Uterus (tissue), 4 donors: ENCODE data around the gene OCA2. TPM values are rescaled to one million over a fixed set of nuclear protein-coding genes. Genes with fewer than 3 reads are reported as not detected.

Experiments used
- DNase-seq, 2 donors: peaks; one replicate each; pipeline ENCODE4 v3.0.0-alpha.2; 2019 to 2020
- H3K27ac ChIP-seq, 2 donors: fragments of 200-600 bp; sonication (generic); 1 replicate in 1 of 2; 2 replicates in 1 of 2; pipeline ENCODE4 v1.5.1; 2016 to 2018
- H3K27me3 ChIP-seq, 2 donors: fragments of 200-600 bp; sonication (generic); one replicate each; pipeline ENCODE4 v1.5.1; 2018 to 2019; ENCODE audit warnings: control low read depth in 1 of 2
- H3K36me3 ChIP-seq, 2 donors: fragments of 200-600 bp; sonication (generic); one replicate each; pipeline ENCODE4 v1.5.1; 2019; ENCODE audit warnings: control low read depth in 1 of 2
- H3K4me1 ChIP-seq, 2 donors: fragments of 200-600 bp; sonication (generic); one replicate each; pipeline ENCODE4 v1.5.1; 2018 to 2019; ENCODE audit warnings: control low read depth in 1 of 2
- H3K4me3 ChIP-seq, 2 donors: fragments of 200-600 bp; sonication (generic); 1 replicate in 1 of 2; 2 replicates in 1 of 2; pipeline ENCODE4 v1.5.1; 2018 to 2019; ENCODE audit warnings: mild to moderate bottlenecking in 1 of 2
- H3K9me3 ChIP-seq, 2 donors: fragments of 200-600 bp; sonication (generic); one replicate each; pipeline ENCODE4 v1.5.1; 2019; ENCODE audit warnings: control low read depth in 1 of 2
- POLR2A ChIP-seq, 2 donors: fragments of 450-650 bp; IDR thresholded peaks; one replicate each; pipeline ENCODE4 v1.6.1; 2016; ENCODE audit warnings: antibody characterized with exemption in 2 of 2, mild to moderate bottlenecking in 1 of 2, moderate library complexity in 1 of 2
- intact Hi-C: fragments of 100-400 bp; cut with DNase I; formaldehyde crosslinking; loops from one replicate; pipeline ENCODE4 v1.15.1; 2023; ENCODE audit warnings: low total_unique reads
- total RNA-seq, 4 donors: library from RNA; depleted of rRNA in 3 of 4; stranded (reverse); fragments of >200 nt in 3 of 4; gene quantifications; one replicate each; pipeline versions ENCODE4 v1.1.0 to v1.2.4, GENCODE V29; 2014 to 2023
- TF ChIP-seq, protein P1 (sequence below), 4 experiments: fragments of 200-600 bp in 2 of 4; fragments of 450-650 bp in 2 of 4; sonication (generic) in 2 of 4; IDR thresholded peaks; one replicate each; pipeline ENCODE4 v1.5.1; 2016 to 2019; ENCODE audit warnings: antibody characterized with exemption in 4 of 4, mild to moderate bottlenecking in 2 of 4, moderate library complexity in 1 of 4
- donor health status: DM: yes; HTN: yes; CAD: no.

Gene OCA2
- total RNA-seq, 4 donors from 2014 or later: 0.55 to 4.6 TPM; not detected in 2

DNA sequence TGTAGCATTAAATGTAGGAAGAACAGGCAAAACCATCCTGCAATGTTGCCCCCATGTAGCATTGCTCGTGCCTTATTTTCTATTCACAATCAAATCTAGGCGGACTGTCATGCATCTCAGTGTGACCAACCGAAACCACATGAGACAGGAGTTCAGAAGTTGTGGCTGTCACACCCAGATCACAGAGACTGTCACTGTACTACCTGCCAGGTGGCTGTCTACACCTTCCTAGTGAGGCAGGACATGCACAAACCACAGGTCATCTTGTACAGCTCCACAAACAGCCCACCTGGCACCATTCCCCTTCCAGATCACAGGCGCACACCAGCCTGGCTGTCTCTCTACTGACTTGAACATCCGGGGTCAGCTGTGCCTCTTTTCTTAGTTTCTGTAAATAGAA is 392.8 kb downstream of the OCA2 start:
- intact Hi-C loops: no loop called here
- DNase-seq: no peak
- TF ChIP-seq POLR2A (IDR thresholded peaks at IDR 0.05): no peak
- TF ChIP-seq, protein P1, sequence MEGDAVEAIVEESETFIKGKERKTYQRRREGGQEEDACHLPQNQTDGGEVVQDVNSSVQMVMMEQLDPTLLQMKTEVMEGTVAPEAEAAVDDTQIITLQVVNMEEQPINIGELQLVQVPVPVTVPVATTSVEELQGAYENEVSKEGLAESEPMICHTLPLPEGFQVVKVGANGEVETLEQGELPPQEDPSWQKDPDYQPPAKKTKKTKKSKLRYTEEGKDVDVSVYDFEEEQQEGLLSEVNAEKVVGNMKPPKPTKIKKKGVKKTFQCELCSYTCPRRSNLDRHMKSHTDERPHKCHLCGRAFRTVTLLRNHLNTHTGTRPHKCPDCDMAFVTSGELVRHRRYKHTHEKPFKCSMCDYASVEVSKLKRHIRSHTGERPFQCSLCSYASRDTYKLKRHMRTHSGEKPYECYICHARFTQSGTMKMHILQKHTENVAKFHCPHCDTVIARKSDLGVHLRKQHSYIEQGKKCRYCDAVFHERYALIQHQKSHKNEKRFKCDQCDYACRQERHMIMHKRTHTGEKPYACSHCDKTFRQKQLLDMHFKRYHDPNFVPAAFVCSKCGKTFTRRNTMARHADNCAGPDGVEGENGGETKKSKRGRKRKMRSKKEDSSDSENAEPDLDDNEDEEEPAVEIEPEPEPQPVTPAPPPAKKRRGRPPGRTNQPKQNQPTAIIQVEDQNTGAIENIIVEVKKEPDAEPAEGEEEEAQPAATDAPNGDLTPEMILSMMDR (IDR thresholded peaks at IDR 0.05): no peak

GRCh38 chr15:27705056-27705455 is 394.1 kb downstream of the OCA2 start:
- no peaks in the 10 kb centered on the region for H3K36me3 ChIP-seq
- TF ChIP-seq POLR2A (IDR thresholded peaks at IDR 0.05): no peak
- TF ChIP-seq, protein P1 (IDR thresholded peaks at IDR 0.05): no peak
- no peak for DNase-seq
- peaks cover 0 to 3% of the 10 kb centered on the region in 2 donors for H3K9me3 ChIP-seq
- no peak overlapping the region for H3K27ac ChIP-seq
- intact Hi-C loops: no loop called here
- H3K27me3 ChIP-seq: no peaks in the 10 kb centered on the region
- H3K4me3 ChIP-seq: no peak overlapping the region
- H3K4me1 ChIP-seq: no peaks in the 10 kb centered on the region

More for the DNA sequence above, 392.8 kb downstream of the OCA2 start:
- H3K27me3 ChIP-seq: no peaks in the 10 kb centered on the region
- no peaks in the 10 kb centered on the region for H3K4me1 ChIP-seq
- peaks cover 0 to 3% of the 10 kb centered on the region in 2 donors for H3K9me3 ChIP-seq
- no peak overlapping the region for H3K4me3 ChIP-seq
- no peak overlapping the region for H3K27ac ChIP-seq
- no peaks in the 10 kb centered on the region for H3K36me3 ChIP-seq

Other genes starting within 250 kb of the OCA2 start
- 10 to 100 TPM; 14.1 to 98.3 (median 58.6) TPM for gene HERC2, start 222.9 kb upstream of the OCA2 start, total RNA-seq